ENCODE measurements around the gene PALLD.

The PALLD gene

DNA sequence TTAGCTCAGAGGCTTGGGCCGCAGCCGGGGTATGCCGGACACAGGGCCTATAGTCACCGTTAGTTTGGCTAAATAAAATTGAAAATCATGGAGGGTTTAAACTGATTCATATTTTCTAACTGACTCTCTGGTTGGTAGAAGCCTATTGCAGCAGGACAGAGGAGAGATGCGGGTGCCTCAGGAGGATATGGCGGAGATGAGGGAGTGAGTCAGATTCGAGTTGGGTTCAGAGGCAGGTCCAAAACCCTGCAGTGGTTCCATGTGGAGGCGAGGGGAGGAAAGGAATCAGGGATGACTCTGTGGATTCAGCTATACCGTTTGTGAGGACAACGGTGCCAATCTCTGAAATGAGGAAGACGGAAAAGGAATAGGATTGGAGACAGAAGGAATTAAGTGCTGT is 176.6 kb downstream of the PALLD start:
- TF ChIP-seq, protein P1, sequence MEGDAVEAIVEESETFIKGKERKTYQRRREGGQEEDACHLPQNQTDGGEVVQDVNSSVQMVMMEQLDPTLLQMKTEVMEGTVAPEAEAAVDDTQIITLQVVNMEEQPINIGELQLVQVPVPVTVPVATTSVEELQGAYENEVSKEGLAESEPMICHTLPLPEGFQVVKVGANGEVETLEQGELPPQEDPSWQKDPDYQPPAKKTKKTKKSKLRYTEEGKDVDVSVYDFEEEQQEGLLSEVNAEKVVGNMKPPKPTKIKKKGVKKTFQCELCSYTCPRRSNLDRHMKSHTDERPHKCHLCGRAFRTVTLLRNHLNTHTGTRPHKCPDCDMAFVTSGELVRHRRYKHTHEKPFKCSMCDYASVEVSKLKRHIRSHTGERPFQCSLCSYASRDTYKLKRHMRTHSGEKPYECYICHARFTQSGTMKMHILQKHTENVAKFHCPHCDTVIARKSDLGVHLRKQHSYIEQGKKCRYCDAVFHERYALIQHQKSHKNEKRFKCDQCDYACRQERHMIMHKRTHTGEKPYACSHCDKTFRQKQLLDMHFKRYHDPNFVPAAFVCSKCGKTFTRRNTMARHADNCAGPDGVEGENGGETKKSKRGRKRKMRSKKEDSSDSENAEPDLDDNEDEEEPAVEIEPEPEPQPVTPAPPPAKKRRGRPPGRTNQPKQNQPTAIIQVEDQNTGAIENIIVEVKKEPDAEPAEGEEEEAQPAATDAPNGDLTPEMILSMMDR (IDR thresholded peaks at IDR 0.05; ENCODE audit: insufficient read depth, missing control alignments): no peak
- DNase-seq (ENCODE audit: insufficient read length, low spot score) (no peak), FAIRE-seq (no peak)

GRCh38 chr4:168674077-168674747 is 177.4 kb downstream of the PALLD start:
- DNase-seq (ENCODE audit: insufficient read length, low spot score) (no peak), FAIRE-seq (no peak)
- TF ChIP-seq, protein P1 (IDR thresholded peaks at IDR 0.05; ENCODE audit: insufficient read depth, missing control alignments): no peak

DNA sequence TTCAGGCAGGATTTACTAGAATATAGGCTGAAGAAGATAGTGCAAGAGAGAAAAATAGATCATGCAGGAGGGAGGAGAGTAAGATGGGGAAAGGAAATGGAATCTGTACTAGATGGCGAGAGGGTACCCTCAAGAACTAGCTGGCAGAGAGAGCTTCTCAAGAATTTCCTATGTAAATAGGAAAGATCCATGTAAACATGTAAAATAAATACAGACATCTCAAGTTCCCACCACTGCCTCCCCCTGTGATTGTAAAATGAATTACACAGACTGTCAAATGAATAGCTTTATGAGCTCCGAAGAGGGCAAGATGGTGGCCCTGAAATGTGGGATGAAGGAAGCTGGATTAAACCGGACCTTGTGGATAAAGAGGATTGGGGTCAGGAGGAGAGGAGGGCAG is 178.0 kb downstream of the PALLD start:
- DNase-seq (ENCODE audit: insufficient read length, low spot score) (no peak), FAIRE-seq (no peak)
- TF ChIP-seq, protein P1 (IDR thresholded peaks at IDR 0.05; ENCODE audit: insufficient read depth, missing control alignments): no peak

DNA sequence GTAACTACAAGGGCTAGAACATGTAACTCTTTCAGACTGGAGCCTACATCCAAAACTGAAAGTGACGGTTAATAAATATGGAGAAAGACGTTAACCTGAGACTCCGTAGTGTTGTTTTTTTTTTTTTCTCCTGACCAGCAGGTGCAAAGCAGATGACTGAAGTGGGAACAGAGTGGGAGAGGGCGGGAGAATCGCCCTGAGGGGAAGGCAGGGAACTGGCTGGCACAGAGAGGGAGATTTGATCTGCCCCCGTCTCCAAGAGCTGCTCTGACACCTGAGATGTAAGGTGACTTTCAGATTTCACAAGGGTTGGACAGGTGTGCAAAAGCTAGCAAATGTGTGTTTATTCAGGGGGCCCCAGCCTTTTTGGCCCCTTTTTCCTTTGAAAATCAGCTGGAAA is 180.2 kb downstream of the PALLD start:
- TF ChIP-seq, protein P1 (IDR thresholded peaks at IDR 0.05; ENCODE audit: insufficient read depth, missing control alignments): no peak
- no peak for DNase-seq (ENCODE audit: insufficient read length, low spot score)
- FAIRE-seq: no peak

GRCh38 chr4:168677879-168678278 is 181.0 kb downstream of the PALLD start:
- FAIRE-seq: no peak
- TF ChIP-seq, protein P1 (IDR thresholded peaks at IDR 0.05; ENCODE audit: insufficient read depth, missing control alignments): no peak
- no peak for DNase-seq (ENCODE audit: insufficient read length, low spot score)

DNA sequence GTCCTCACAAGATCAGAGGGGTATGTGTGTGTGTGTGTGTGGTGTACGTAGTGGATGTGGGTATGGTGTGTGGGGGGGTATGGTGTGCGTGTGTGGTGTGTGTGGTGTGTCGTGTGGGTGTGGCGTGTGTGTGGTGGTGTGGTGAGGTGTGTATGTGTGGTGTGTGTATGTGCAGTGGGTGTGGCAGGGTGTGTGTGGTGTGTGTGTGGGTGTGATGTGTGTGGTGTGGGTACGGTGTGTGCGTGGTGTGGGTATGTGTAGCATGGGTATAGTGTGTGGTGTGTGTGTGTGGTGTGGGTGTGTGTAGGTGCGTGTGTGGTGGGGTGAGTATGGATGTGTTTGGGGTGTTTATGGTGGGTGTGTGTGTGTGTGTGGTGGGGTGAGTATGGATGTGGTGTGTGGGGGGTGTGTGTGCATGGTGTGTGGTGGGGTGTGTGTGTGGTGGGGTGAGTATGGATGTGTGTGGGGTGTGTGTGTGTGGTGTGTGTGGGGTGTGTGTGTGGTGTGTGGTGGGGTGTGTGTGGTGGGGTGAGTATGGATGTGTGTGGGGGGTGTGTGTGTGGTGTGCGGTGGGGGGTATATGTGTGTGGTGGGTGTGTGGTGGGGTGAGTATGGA is 182.0 kb downstream of the PALLD start:
- DNase-seq (ENCODE audit: insufficient read length, low spot score) (no peak), FAIRE-seq (no peak)
- TF ChIP-seq, protein P1 (IDR thresholded peaks at IDR 0.05; ENCODE audit: insufficient read depth, missing control alignments): no peak

DNA sequence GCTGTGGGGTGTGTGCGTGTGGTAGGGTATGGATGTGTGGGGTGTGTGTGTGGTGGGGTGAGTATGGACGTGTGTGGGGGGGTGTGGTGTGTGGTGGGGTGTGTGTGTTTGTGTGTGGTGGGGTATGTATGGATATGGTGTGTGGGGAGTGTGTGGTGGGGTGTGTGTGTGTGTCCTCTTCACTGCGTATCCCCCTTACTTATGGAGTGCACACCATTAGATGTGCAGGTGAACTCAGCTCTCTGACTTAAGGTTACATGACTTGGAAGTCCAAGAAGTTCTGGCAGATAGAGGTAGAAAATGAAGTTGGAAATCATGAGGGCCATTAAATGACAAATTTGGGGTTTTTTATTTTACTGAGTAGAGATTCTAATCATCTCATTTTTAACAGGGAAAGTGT is 182.5 kb downstream of the PALLD start:
- FAIRE-seq: no peak
- TF ChIP-seq, protein P1 (IDR thresholded peaks at IDR 0.05; ENCODE audit: insufficient read depth, missing control alignments): no peak
- no peak for DNase-seq (ENCODE audit: insufficient read length, low spot score)

Data from D721Med (cell line).